ENCODE results near the gene SPATA31E1. TPM values are rescaled to one million over a fixed set of nuclear protein-coding genes. Genes with fewer than 3 reads are reported as not detected.

Gene SPATA31E1
- total and polyA plus RNA-seq, 10 of the 15 experiments (the other 5 are each of a cell fraction or from before 2014, with no cell fraction given), result not detected

DNA sequence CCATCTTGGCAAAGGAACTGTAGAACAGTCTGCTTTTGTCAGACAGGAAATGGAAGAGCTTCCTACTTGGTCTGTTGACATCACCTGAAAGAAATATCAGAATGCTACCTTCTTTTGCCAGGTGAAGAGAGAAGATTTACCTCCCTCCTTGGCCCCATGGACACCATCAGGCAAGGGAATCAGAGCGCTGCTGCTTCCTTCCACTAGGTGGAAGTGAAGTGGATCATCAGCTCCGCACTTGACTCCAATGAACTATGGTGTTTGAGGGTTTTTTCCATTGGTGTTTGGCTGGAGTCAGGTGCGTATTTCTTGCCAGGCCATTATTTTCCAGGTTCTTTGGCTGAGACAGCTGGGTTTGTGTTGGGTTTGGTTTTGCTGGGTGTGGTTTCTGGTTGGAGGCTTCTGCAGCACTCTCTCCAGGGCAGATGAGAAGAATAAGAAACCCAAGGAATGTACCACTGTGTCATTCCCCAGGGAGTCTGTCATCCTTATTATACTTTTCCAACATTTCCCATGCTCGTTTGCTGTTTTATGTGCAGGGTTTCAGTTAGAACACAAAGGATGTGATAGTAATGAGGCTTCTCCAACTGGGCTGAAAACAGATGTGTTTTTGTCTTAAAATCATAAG is 12.4 kb downstream of the SPATA31E1 start:
- no peak overlapping the region for H3K27ac ChIP-seq (ENCODE audit: control insufficient read depth, insufficient read depth)
- no peaks in the 10 kb centered on the region for H3K27me3 ChIP-seq (replicated peaks in 1 of 2; ENCODE audit: control insufficient read depth in 2 of 2, insufficient read depth in 2 of 2, low read length in 1 of 2)
- H3K9ac ChIP-seq (ENCODE audit: control insufficient read depth, insufficient read depth, low read length), result no peak overlapping the region
- no TSS peak for BruUV-seq (replicated peaks)
- H3K4me3 ChIP-seq, result no peak overlapping the region
- FAIRE-seq, result no peak
- 21% methylated on average over 4 of the region's 4 CpGs for WGBS (ENCODE audit: insufficient coverage, insufficient replicate concordance, low lambda C conversion rate, missing lambda C conversion rate)
- CTCF ChIA-PET, result no interaction called here
- SMC1A ChIA-PET (ENCODE audit: uncharacterized antibody, unreplicated experiment), result no interaction called here
- POLR2A ChIA-PET, result no interaction called here
- in situ Hi-C loops (cut with MboI) (no loop called here), intact Hi-C loops (cut with micrococcal nuclease; ENCODE audit: unreplicated experiment) (no loop called here)
- no peaks in the 10 kb centered on the region for H3K36me3 ChIP-seq (ENCODE audit: control insufficient read depth in 2 of 2, insufficient read depth in 2 of 2, low read length in 1 of 2)
- H3K79me2 ChIP-seq (ENCODE audit: control insufficient read depth, insufficient read depth, low read length), result no peaks in the 10 kb centered on the region
- no peak overlapping the region for H2AFZ ChIP-seq (ENCODE audit: control insufficient read depth, low read depth, low read length)
- no peak overlapping the region for H3K4me2 ChIP-seq (ENCODE audit: control insufficient read depth, insufficient read depth)
- H3K9me3 ChIP-seq (replicated peaks; ENCODE audit: control insufficient read depth, insufficient read depth, low read length), result no peaks in the 10 kb centered on the region
- RAD21 ChIA-PET (ENCODE audit: unreplicated experiment), result no interaction called here
- no peak for TF ChIP-seq SUZ12 (IDR thresholded peaks at IDR 0.05; ENCODE audit: unreplicated experiment)
- TF ChIP-seq CBX3 (IDR thresholded peaks at IDR 0.05; ENCODE audit: borderline replicate concordance, low read depth), result no peak
- no peak for TF ChIP-seq ZBED1 (IDR thresholded peaks at IDR 0.05; ENCODE audit: borderline replicate concordance)
- TF ChIP-seq MYB (IDR thresholded peaks at IDR 0.05; ENCODE audit: borderline replicate concordance, low read depth, low read length), result no peak
- TF ChIP-seq TARDBP (IDR thresholded peaks at IDR 0.05; ENCODE audit: borderline replicate concordance), result no peak
- TF ChIP-seq JUND (IDR thresholded peaks at IDR 0.05; ENCODE audit: low read depth, low read length), result no peak
- TF ChIP-seq ZNF217 (IDR thresholded peaks at IDR 0.05), result no peak
- no peak for TF ChIP-seq WRNIP1 (IDR thresholded peaks at IDR 0.05; ENCODE audit: borderline replicate concordance, low read depth, low read length)
- no peak for TF ChIP-seq SREBF2 (IDR thresholded peaks at IDR 0.05; ENCODE audit: low read length)
- no peak for TF ChIP-seq HDAC6 (IDR thresholded peaks at IDR 0.05; ENCODE audit: unreplicated experiment)
- no peak for TF ChIP-seq MEF2B (IDR thresholded peaks at IDR 0.05; ENCODE audit: partially characterized antibody, poor library complexity, severe bottlenecking)
- TF ChIP-seq, protein P1, sequence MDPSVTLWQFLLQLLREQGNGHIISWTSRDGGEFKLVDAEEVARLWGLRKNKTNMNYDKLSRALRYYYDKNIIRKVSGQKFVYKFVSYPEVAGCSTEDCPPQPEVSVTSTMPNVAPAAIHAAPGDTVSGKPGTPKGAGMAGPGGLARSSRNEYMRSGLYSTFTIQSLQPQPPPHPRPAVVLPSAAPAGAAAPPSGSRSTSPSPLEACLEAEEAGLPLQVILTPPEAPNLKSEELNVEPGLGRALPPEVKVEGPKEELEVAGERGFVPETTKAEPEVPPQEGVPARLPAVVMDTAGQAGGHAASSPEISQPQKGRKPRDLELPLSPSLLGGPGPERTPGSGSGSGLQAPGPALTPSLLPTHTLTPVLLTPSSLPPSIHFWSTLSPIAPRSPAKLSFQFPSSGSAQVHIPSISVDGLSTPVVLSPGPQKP (IDR thresholded peaks at IDR 0.05; ENCODE audit: low read depth, low read length), result no peak
- TF ChIP-seq CBX5 (IDR thresholded peaks at IDR 0.05; ENCODE audit: low read depth), result no peak
- TF ChIP-seq IKZF1 (conservative IDR thresholded peaks at IDR 0.05), result no peak
- no peak for TF ChIP-seq BCL11A (IDR thresholded peaks at IDR 0.05; ENCODE audit: low read depth, low read length)
- TF ChIP-seq, protein P2, sequence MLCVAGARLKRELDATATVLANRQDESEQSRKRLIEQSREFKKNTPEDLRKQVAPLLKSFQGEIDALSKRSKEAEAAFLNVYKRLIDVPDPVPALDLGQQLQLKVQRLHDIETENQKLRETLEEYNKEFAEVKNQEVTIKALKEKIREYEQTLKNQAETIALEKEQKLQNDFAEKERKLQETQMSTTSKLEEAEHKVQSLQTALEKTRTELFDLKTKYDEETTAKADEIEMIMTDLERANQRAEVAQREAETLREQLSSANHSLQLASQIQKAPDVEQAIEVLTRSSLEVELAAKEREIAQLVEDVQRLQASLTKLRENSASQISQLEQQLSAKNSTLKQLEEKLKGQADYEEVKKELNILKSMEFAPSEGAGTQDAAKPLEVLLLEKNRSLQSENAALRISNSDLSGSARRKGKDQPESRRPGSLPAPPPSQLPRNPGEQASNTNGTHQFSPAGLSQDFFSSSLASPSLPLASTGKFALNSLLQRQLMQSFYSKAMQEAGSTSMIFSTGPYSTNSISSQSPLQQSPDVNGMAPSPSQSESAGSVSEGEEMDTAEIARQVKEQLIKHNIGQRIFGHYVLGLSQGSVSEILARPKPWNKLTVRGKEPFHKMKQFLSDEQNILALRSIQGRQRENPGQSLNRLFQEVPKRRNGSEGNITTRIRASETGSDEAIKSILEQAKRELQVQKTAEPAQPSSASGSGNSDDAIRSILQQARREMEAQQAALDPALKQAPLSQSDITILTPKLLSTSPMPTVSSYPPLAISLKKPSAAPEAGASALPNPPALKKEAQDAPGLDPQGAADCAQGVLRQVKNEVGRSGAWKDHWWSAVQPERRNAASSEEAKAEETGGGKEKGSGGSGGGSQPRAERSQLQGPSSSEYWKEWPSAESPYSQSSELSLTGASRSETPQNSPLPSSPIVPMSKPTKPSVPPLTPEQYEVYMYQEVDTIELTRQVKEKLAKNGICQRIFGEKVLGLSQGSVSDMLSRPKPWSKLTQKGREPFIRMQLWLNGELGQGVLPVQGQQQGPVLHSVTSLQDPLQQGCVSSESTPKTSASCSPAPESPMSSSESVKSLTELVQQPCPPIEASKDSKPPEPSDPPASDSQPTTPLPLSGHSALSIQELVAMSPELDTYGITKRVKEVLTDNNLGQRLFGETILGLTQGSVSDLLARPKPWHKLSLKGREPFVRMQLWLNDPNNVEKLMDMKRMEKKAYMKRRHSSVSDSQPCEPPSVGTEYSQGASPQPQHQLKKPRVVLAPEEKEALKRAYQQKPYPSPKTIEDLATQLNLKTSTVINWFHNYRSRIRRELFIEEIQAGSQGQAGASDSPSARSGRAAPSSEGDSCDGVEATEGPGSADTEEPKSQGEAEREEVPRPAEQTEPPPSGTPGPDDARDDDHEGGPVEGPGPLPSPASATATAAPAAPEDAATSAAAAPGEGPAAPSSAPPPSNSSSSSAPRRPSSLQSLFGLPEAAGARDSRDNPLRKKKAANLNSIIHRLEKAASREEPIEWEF (IDR thresholded peaks at IDR 0.05; ENCODE audit: insufficient replicate concordance, low read depth, low read length), result no peak
- DNase-seq (ENCODE audit: low read depth, low spot score), result no peak
- H4K20me1 ChIP-seq (ENCODE audit: control insufficient read depth, insufficient read depth), result no peaks in the 10 kb centered on the region
- ATAC-seq, result no peak
- H3K4me1 ChIP-seq (ENCODE audit: control insufficient read depth, insufficient read depth, low read length), result no peaks in the 10 kb centered on the region

Data from GM12878 (cell line).